ENCODE measurements around the gene TBC1D17.
A peak's percentile ranks its signal among the peaks of the same experiment; 100 is the strongest.

Gene TBC1D17

DNA sequence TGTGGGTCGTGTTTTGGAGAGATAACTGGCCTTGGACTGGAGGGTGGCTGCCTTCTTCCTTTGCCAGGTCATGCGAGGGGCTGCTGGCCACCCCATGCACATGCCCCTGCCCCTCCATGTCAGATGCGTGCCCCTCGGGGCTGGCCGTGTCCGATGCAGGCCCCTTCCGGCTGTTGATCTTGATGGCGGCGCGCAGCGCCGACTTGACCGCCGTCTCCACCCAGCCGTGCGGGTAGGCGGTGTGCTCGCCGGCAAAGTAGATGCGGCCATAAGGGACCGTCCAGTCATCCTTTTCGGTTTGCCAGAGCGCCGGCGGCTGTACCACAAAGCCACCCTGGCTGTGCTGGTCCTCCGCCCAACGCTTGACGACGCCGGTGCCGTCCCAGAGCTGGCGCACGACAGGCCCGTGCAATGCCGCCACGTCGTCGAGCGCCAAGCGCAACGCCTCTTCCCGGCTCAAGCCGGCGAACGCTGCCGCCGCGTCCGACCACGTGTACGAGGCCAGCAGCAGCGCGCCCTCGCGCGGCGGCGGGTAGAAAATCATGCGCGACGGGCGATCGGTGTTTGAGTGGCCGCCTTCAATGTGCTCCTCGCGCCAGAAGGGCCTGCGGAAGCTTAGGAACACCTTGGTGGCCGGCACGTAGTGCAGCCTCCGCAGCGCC, 12.3 kb downstream of the TBC1D17 start:
- Histone ChIP-seq H3K9ac (ENCODE audit: low read length) (no peak overlapping the region), H3K4me3 (ENCODE audit: low read depth, low read length) (peak overlapping the region; percentile 66), H3K27ac (ENCODE audit: low read depth, low read length) (no peak overlapping the region), H3K9me3 (ENCODE audit: control insufficient read depth, insufficient read depth, low read depth, low read length) (no peaks in the 10 kb centered on the region), H3K4me1 (ENCODE audit: control insufficient read depth, insufficient read depth, low read length) (peaks cover 4% of the 10 kb centered on the region; the same call in 1 of the 2 replicates), H3K36me3 (ENCODE audit: control insufficient read depth, insufficient read depth, low read length) (peaks cover 18% of the 10 kb centered on the region), H3K27me3 (ENCODE audit: control insufficient read depth, insufficient read depth, low read length) (peaks cover 19% of the 10 kb centered on the region)

- Histone ChIP-seq H3K27me3 (ENCODE audit: control insufficient read depth, insufficient read depth, low read length) (peaks cover 19% of the 10 kb centered on the region), H3K4me3 (ENCODE audit: low read depth, low read length) (peak overlapping the region; percentile 66), H3K27ac (ENCODE audit: low read depth, low read length) (no peak overlapping the region), H3K9me3 (ENCODE audit: control insufficient read depth, insufficient read depth, low read depth, low read length) (no peaks in the 10 kb centered on the region), H3K9ac (ENCODE audit: low read length) (no peak overlapping the region), H3K36me3 (ENCODE audit: control insufficient read depth, insufficient read depth, low read length) (peaks cover 11% of the 10 kb centered on the region; the same call in 1 of the 2 replicates), H3K4me1 (ENCODE audit: control insufficient read depth, insufficient read depth, low read length) (peaks cover 4% of the 10 kb centered on the region; the same call in 1 of the 2 replicates)
Measured at GRCh38 chr19:49890349-49891311, 13.1 kb downstream of the TBC1D17 start.

DNA sequence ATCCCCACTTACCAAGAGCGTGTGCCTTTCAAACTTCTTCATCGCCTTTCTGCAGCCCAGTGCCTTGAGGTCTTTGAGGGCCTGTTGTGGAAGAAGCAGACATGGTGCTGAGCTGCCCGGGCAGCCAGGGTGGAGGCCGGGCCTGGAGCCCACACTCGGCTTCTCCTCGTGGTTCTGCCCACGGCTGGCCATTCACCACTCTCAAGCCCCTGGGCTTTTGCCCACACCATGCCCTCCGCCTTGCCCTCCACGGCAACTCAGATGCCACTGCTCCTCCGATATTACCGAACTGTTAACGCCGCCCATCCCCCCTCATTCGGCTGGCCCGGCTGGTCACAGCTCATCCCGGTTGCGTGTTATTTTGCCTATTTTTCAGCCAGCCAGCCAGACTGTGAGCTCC, 13.9 kb downstream of the TBC1D17 start:
- Histone ChIP-seq H3K27me3 (ENCODE audit: control insufficient read depth, insufficient read depth, low read length) (peaks cover 19% of the 10 kb centered on the region), H3K9ac (ENCODE audit: low read length) (no peak overlapping the region), H3K27ac (ENCODE audit: low read depth, low read length) (no peak overlapping the region), H3K9me3 (ENCODE audit: control insufficient read depth, insufficient read depth, low read depth, low read length) (no peaks in the 10 kb centered on the region), H3K4me3 (ENCODE audit: low read depth, low read length) (no peak overlapping the region), H3K4me1 (ENCODE audit: control insufficient read depth, insufficient read depth, low read length) (peaks cover 4% of the 10 kb centered on the region; the same call in 1 of the 2 replicates), H3K36me3 (ENCODE audit: control insufficient read depth, insufficient read depth, low read length) (peaks cover 6% of the 10 kb centered on the region; the same call in 1 of the 2 replicates)

DNA sequence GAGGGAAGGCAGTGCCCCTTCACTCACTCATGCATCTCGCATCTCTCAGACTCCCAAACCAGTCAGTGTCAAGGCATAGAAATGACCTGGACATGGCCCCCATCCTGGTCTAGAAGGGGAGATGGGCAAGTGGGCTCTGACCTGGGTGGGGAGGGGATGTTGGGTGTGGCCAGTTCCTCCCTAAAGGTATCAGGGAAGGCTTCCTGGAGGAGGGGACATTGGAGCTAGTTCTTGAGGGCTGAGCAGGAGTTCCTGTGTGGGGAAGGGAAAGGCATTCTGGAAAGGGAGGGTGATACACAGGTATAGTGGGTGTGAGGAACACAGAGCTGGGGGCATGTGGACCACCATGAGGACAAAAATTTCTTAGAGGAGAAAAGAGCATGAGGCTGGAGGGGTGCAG, 15.2 kb downstream of the TBC1D17 start:
- Histone ChIP-seq H3K27me3 (ENCODE audit: control insufficient read depth, insufficient read depth, low read length) (peaks cover 22% of the 10 kb centered on the region), H3K4me3 (ENCODE audit: low read depth, low read length) (no peak overlapping the region), H3K9me3 (ENCODE audit: control insufficient read depth, insufficient read depth, low read depth, low read length) (no peaks in the 10 kb centered on the region), H3K4me1 (ENCODE audit: control insufficient read depth, insufficient read depth, low read length) (peaks cover 12% of the 10 kb centered on the region; the same call in 1 of the 2 replicates), H3K9ac (ENCODE audit: low read length) (no peak overlapping the region), H3K27ac (ENCODE audit: low read depth, low read length) (no peak overlapping the region), H3K36me3 (ENCODE audit: control insufficient read depth, insufficient read depth, low read length) (peaks cover 2% of the 10 kb centered on the region; the same call in 1 of the 2 replicates)

- no peak overlapping the region for H3K9ac ChIP-seq (ENCODE audit: low read length)
- H3K27me3 ChIP-seq (ENCODE audit: control insufficient read depth, insufficient read depth, low read length): peaks cover 20% of the 10 kb centered on the region
- H3K4me1 ChIP-seq (ENCODE audit: control insufficient read depth, insufficient read depth, low read length): peaks cover 12% of the 10 kb centered on the region; the same call in 1 of the 2 replicates
- H3K4me3 ChIP-seq (ENCODE audit: low read depth, low read length): no peak overlapping the region
- no peaks in the 10 kb centered on the region for H3K9me3 ChIP-seq (ENCODE audit: control insufficient read depth, insufficient read depth, low read depth, low read length)
- H3K36me3 ChIP-seq (ENCODE audit: control insufficient read depth, insufficient read depth, low read length): no peaks in the 10 kb centered on the region
- no peak overlapping the region for H3K27ac ChIP-seq (ENCODE audit: low read depth, low read length)
Measured at GRCh38 chr19:49894011-49894664, 16.6 kb downstream of the TBC1D17 start.

GRCh38 chr19:49894879-49895565, 17.5 kb downstream of the TBC1D17 start:
- Histone ChIP-seq H3K4me3 (ENCODE audit: low read depth, low read length) (no peak overlapping the region), H3K4me1 (ENCODE audit: control insufficient read depth, insufficient read depth, low read length) (peaks cover 12% of the 10 kb centered on the region; the same call in 1 of the 2 replicates), H3K27me3 (ENCODE audit: control insufficient read depth, insufficient read depth, low read length) (peaks cover 15% of the 10 kb centered on the region), H3K27ac (ENCODE audit: low read depth, low read length) (no peak overlapping the region), H3K9me3 (ENCODE audit: control insufficient read depth, insufficient read depth, low read depth, low read length) (no peaks in the 10 kb centered on the region), H3K9ac (ENCODE audit: low read length) (no peak overlapping the region), H3K36me3 (ENCODE audit: control insufficient read depth, insufficient read depth, low read length) (no peaks in the 10 kb centered on the region)

DNA sequence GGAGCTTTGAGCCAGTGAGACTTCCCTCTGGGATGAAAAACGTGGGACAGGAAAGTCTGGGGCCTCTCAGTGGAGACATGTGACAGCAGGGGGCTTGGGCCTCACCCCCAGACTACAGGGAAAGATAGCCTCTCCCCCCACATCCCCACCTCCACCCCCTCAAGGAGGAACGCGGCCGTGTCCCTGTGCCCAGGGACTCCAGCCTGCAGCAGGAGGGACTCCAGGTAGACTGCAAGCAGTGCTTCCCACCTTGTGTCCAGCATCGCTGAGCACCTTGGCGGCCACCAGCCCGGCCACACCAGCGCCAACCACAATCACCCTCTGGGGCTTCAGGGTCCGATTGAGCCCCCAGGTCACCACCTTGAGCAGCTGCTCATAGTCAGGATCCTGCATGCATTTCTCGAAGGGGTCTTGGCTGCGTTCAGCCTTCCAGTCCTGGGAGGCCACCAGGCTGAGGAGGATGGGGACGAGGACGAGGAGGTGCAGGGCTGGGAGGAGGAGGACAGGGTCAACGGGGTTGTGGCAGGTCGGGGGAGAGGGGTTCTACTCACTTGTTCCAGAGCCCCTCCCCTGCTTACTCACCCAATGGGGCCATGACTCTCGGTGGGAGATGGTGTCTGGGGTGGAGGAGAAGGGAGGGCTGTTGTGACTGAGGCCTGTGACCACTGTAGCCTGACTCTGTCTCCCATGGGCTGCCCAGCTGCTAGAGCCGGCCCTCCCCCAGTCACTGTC, 18.2 kb downstream of the TBC1D17 start:
- Histone ChIP-seq H3K27me3 (ENCODE audit: control insufficient read depth, insufficient read depth, low read length) (peaks cover 15% of the 10 kb centered on the region), H3K36me3 (ENCODE audit: control insufficient read depth, insufficient read depth, low read length) (no peaks in the 10 kb centered on the region), H3K9ac (ENCODE audit: low read length) (no peak overlapping the region), H3K4me3 (ENCODE audit: low read depth, low read length) (no peak overlapping the region), H3K9me3 (ENCODE audit: control insufficient read depth, insufficient read depth, low read depth, low read length) (no peaks in the 10 kb centered on the region), H3K4me1 (ENCODE audit: control insufficient read depth, insufficient read depth, low read length) (peaks cover 12% of the 10 kb centered on the region; the same call in 1 of the 2 replicates), H3K27ac (ENCODE audit: low read depth, low read length) (no peak overlapping the region)

DNA sequence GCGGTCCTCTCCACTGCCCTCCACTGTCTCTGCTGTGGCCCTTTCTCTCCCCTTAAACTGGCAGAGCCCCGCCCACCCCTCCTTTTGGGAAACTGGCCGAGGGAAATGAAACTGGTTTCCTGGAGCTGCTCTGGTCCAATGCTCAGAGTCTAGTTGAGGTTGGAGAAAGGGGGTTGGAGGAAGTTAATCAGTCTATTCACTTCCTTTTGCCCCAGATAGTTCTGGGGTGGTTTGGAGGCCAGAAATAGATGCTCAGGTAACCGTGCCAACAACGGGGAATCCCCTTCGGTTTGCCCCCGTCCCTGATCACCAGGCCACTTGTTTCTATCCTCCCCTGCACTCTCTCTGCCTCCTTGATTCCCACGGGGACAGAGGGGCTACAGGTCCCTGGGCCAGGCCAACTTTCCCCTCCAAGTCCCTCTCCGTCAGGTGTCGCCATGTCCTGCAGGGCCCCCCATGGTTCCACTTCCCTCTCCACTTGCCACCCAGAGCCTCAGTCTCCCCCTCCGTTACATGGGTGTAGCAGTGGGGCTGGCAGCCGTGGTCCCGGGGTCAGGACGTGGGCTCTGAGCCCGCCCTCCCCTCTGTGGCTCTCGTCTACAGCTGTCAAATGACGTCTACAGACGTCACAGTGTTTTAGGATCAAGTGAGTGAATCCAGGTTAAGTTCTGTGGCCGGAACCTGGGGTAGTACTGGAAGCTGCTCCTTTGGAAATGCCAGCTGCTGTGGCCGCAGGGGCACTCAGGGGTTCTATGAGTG, 19.5 kb downstream of the TBC1D17 start, which contains the start of gene IL4I1:
IL4I1 (minus strand) TSS at position 25 of the 759 bp plus-strand sequence. CDS start 727 bp downstream, outside the sequence.
- H3K9ac ChIP-seq (ENCODE audit: low read length): peak within 1 kb of the TSS; percentile 26

DNA sequence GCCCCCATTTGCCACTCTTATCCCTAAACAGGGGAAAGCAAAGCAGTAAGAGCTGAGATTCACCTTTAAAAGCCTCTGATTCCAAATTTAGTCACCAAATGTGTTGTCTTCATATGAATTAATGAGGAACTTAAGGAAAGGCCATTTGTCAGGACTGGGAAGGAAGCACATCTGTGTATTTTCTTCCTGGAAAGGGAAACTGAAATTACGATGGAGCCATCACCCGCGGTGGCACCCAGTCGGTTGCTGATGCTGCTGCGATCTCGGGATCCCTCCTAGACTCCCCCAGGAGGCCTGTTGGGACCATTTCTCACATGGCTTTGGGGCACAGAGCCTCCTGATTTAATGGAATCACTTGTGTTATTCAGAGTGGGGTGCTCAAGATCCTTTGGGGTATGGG, 26.6 kb downstream of the TBC1D17 start:
- Histone ChIP-seq H3K9me3 (ENCODE audit: control insufficient read depth, insufficient read depth, low read depth, low read length) (no peaks in the 10 kb centered on the region), H3K36me3 (ENCODE audit: control insufficient read depth, insufficient read depth, low read length) (peaks cover 24% of the 10 kb centered on the region), H3K4me1 (ENCODE audit: control insufficient read depth, insufficient read depth, low read length) (no peaks in the 10 kb centered on the region; the same call in 1 of the 2 replicates), H3K4me3 (ENCODE audit: low read depth, low read length) (no peak overlapping the region), H3K9ac (ENCODE audit: low read length) (no peak overlapping the region), H3K27me3 (ENCODE audit: control insufficient read depth, insufficient read depth, low read length) (no peaks in the 10 kb centered on the region), H3K27ac (ENCODE audit: low read depth, low read length) (no peak overlapping the region)

More for the DNA sequence above, 19.5 kb downstream of the TBC1D17 start, which contains the start of gene IL4I1:
- Histone ChIP-seq H3K9me3 (ENCODE audit: control insufficient read depth, insufficient read depth, low read depth, low read length) (no peaks in the 10 kb centered on the region), H3K4me1 (ENCODE audit: control insufficient read depth, insufficient read depth, low read length) (peaks cover 8% of the 10 kb centered on the region; the same call in 1 of the 2 replicates), H3K4me3 (ENCODE audit: low read depth, low read length) (no peak within 1 kb of the TSS), H3K27ac (ENCODE audit: low read depth, low read length) (no peak within 1 kb of the TSS), H3K36me3 (ENCODE audit: control insufficient read depth, insufficient read depth, low read length) (no peaks in the 10 kb centered on the region), H3K27me3 (ENCODE audit: control insufficient read depth, insufficient read depth, low read length) (peaks cover 12% of the 10 kb centered on the region)
